K562 (cell line): ENCODE data around the gene FHL1. TPM values are rescaled to one million over a fixed set of nuclear protein-coding genes. Genes with fewer than 3 reads are reported as not detected.

Source experiments
- ATAC-seq: fragments of 200-7000 bp; cut with Tn5 transposase; 3 replicates; pipeline ENCODE4 v1.9.1; 2020; ENCODE audit warnings: moderate library complexity
- BruUV-seq: library from RNA; stranded (reverse); fragments of 400-500 nt; replicated peaks from 2 replicates; lab custom pipeline; 2021; lab: Mats Ljungman, UMichigan
- CTCF ChIA-PET: fragments of 300-600 bp; formaldehyde crosslinking; extraction: SDS; loops from one replicate; lab custom pipeline; 2021; ENCODE audit warnings: low intra/inter-chr PET ratio; lab: Yijun Ruan, JAX
- POLR2A ChIA-PET: fragments of 300-600, 350-650 bp; sonication (Branson Sonifier 250); formaldehyde crosslinking; extraction: SDS; loops from one replicate; lab custom pipeline; 2021; ENCODE audit warnings: antibody characterized with exemption, inconsistent platforms; lab: Yijun Ruan, JAX
- DNase-seq, 4 experiments: peaks; one replicate each; pipeline versions ENCODE4 v3.0.0 to v3.0.0-alpha.2; 2011 to 2018; ENCODE audit warnings: low spot score in 3 of 4, mixed read lengths in 3 of 4; ENCODE audit errors: extremely low read depth in 1 of 4
- FAIRE-seq: peaks from 2 replicates; lab custom pipeline; 2011; peaks lifted over from hg19 to GRCh38; lab: Jason Lieb, UNC
- H2AFZ ChIP-seq: 2 replicates; pipeline ENCODE4 v1.6.0; 2011; ENCODE audit warnings: low read depth, low read length, control low read depth, inconsistent platforms
- H3K27ac ChIP-seq: fragments of 200-600 bp; 3 replicates; pipeline ENCODE4 v1.8.0; 2011; ENCODE audit warnings: low read depth, mild to moderate bottlenecking, control low read depth, inconsistent platforms, low read length, moderate library complexity, mixed read lengths; ENCODE audit errors: extremely low read depth
- H3K27me3 ChIP-seq, 2 experiments: fragments of 300-600 bp in 1 of 2; 2 replicates in 1 of 2; 3 replicates in 1 of 2; pipeline versions ENCODE4 v1.6.0 to v1.8.0; 2011; ENCODE audit warnings: inconsistent platforms in 2 of 2, low read length in 2 of 2, mild to moderate bottlenecking in 1 of 2, mixed read lengths in 1 of 2, moderate library complexity in 1 of 2; ENCODE audit not compliant: control insufficient read depth in 2 of 2, insufficient read depth in 2 of 2
- H3K36me3 ChIP-seq: fragments of 300-600 bp; 3 replicates; pipeline ENCODE4 v1.8.0; 2011; ENCODE audit warnings: mild to moderate bottlenecking, low read length, inconsistent platforms; ENCODE audit not compliant: control insufficient read depth, insufficient read depth
- H3K4me1 ChIP-seq, 2 experiments: fragments of 200-600 bp in 1 of 2; replicated peaks in 1 of 2; 2 replicates in 1 of 2; 3 replicates in 1 of 2; pipeline versions ENCODE4 v1.5.1 to v1.8.0; 2011; ENCODE audit warnings: inconsistent platforms in 2 of 2, low read length in 2 of 2, mild to moderate bottlenecking in 1 of 2, mixed read lengths in 1 of 2, moderate library complexity in 1 of 2; ENCODE audit not compliant: control insufficient read depth in 2 of 2, insufficient read depth in 2 of 2
- H3K4me2 ChIP-seq: 2 replicates; pipeline ENCODE4 v1.6.1; 2011; ENCODE audit warnings: low read length, control low read depth, inconsistent platforms, mixed read lengths; ENCODE audit not compliant: insufficient read depth
- H3K4me3 ChIP-seq: fragments of 200-600 bp; sonication (generic), shearing (Covaris generic); 2 replicates; pipeline ENCODE4 v1.5.1; 2016; ENCODE audit warnings: control low read depth, inconsistent platforms
- H3K79me2 ChIP-seq: fragments of 200-600 bp; 3 replicates; pipeline ENCODE4 v1.8.0; 2011; ENCODE audit warnings: low read length, inconsistent platforms; ENCODE audit not compliant: control insufficient read depth, insufficient read depth
- H3K9ac ChIP-seq, 2 experiments: 2 replicates each; pipeline versions ENCODE4 v1.6.0 to v1.6.1; 2011; ENCODE audit warnings: low read depth in 2 of 2, low read length in 2 of 2, control low read depth in 1 of 2, inconsistent platforms in 1 of 2, mild to moderate bottlenecking in 1 of 2, mixed read lengths in 1 of 2; ENCODE audit not compliant: insufficient read depth in 1 of 2
- H3K9me1 ChIP-seq: one replicate; pipeline ENCODE4 v1.6.0; 2011; ENCODE audit warnings: inconsistent platforms, mild to moderate bottlenecking, low read length, moderate library complexity; ENCODE audit not compliant: control insufficient read depth, insufficient read depth
- H3K9me3 ChIP-seq: replicated peaks from 2 replicates; pipeline ENCODE4 v1.5.1; 2011; ENCODE audit warnings: low read depth, low read length, inconsistent platforms; ENCODE audit not compliant: control insufficient read depth, insufficient read depth
- H4K20me1 ChIP-seq: replicated peaks from 2 replicates; pipeline ENCODE4 v1.6.1; 2011; ENCODE audit warnings: low read length, inconsistent platforms, mixed read lengths; ENCODE audit not compliant: control insufficient read depth, insufficient read depth
- MEIS2 ChIP-seq: fragments of 450-650 bp; IDR thresholded peaks from 2 replicates; pipeline ENCODE4 v1.6.1; 2014; ENCODE audit warnings: mild to moderate bottlenecking; ENCODE audit not compliant: partially characterized antibody
- MLLT1 ChIP-seq, 2 experiments: fragments of 450-650 bp; IDR thresholded peaks; 2 replicates each; pipeline ENCODE4 v1.6.1; 2016
- REST ChIP-seq, 2 experiments: fragments of 450-650 bp; formaldehyde crosslinking in 1 of 2; IDR thresholded peaks; 2 replicates each; pipeline versions ENCODE4 v1.4.0 to v1.6.1; 2014 to 2020; ENCODE audit warnings: mild to moderate bottlenecking in 2 of 2, borderline replicate concordance in 1 of 2, low read depth in 1 of 2
- WGBS: fragments of 100-300 bp; shearing (Covaris generic); methylation state at CpG from one replicate; pipeline ENCODE4 v1.1.6; 2016; ENCODE audit warnings: low coverage, mixed read lengths; ENCODE audit not compliant: insufficient coverage; ENCODE audit errors: missing lambda C conversion rate; 5-methylcytosine and 5-hydroxymethylcytosine counted together
- in situ Hi-C: fragments of 300-500 bp; cut with MboI; formaldehyde crosslinking; loops from 4 replicates; pipeline ENCODE4 v1.15.0; 2018; ENCODE audit warnings: inconsistent platforms, mixed read lengths
- intact Hi-C: fragments of 100-400 bp; cut with micrococcal nuclease; formaldehyde crosslinking; loops from 2 replicates; pipeline ENCODE4 v1.14.2; 2022
- polyA plus RNA-seq, 8 experiments: library from polyadenylated mRNA; depleted of rRNA in 4 of 8; stranded (reverse) in 5 of 8; unstranded in 3 of 8; fragments of >200 nt; fragmentation: Nextera tagmentation in 2 of 8; fragmentation: Illumina TruSeq in 1 of 8; extraction: Ambion mirVana in 2 of 8; extraction: Trizol in 1 of 8; gene quantifications; 2 replicates each; pipeline versions ENCODE4 v1.2.1 to v1.2.3, GENCODE V29; 2011 to 2014; ENCODE audit warnings: inconsistent platforms in 1 of 8, missing spikeins in 1 of 8
- total RNA-seq, 7 experiments: library from RNA; depleted of rRNA in 6 of 7; stranded (reverse); fragments of >200 nt in 6 of 7; fragmentation: Illumina TruSeq in 2 of 7; extraction: Trizol in 2 of 7; gene quantifications; 2 replicates each; pipeline versions ENCODE4 v1.2.1 to v1.2.3, GENCODE V29; 2011 to 2021; ENCODE audit warnings: low replicate concordance in 1 of 7

The FHL1 gene
- total and polyA plus RNA-seq, 9 of the 15 experiments (the other 6 are each of a cell fraction or from before 2014, with no cell fraction given), result 0.03 to 3.0 (median 0.13) TPM; not detected in 1

- no peak for FAIRE-seq
- POLR2A ChIA-PET, result interaction anchor here (1.4 kb wide), 1 partner anchor 8 kb away, joined by 5 read pairs; no protein-coding TSS in a partner anchor
- Histone ChIP-seq H3K9me1 (no peaks in the 10 kb centered on the region), H4K20me1 (no peaks in the 10 kb centered on the region), H2AFZ (no peak overlapping the region), H3K4me1 (no peaks in the 10 kb centered on the region), H3K4me3 (no peak overlapping the region), H3K27ac (no peak overlapping the region)
- in situ Hi-C loops, result no loop called here
- CTCF ChIA-PET, result no interaction called here
- TF ChIP-seq MLLT1 (IDR thresholded peaks at IDR 0.05), result no peak
- TF ChIP-seq, all 486 proteins: peak for 0
- no peaks in the 10 kb centered on the region for H3K9me3 ChIP-seq
- no peak for DNase-seq
- H3K79me2 ChIP-seq, result no peaks in the 10 kb centered on the region
- 0% methylated on average over 4 of the region's 4 CpGs for WGBS
- H3K27me3 ChIP-seq, result peaks cover 0 to 15% of the 10 kb centered on the region in 2 experiments
- H3K4me2 ChIP-seq, result no peak overlapping the region
- H3K9ac ChIP-seq, result no peak overlapping the region
- no peak for ATAC-seq
- no peaks in the 10 kb centered on the region for H3K36me3 ChIP-seq
- intact Hi-C loops, result no loop called here
- no TSS peak for BruUV-seq
These were observed 52.0 kb downstream of the FHL1 start for GRCh38 chrX:136199365-136199764.

DNA sequence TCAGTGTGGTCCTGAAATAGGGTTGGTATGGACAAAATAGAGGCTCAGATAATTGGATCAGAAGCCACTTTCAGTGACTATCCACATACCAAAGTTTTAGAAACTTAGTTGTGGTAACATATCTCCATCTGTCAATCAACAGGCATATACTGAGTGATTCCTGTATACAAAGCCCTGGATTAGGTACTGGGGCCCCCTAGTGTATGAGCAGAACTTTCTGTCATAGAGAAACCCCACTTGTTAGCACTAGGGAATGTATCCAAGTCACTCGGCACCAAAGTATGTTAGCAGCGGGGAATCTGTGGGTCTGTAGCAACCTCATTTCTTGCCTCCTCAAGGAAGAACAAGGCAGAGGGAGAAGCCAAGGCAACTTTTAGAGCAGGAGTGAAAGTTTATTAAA is 53.1 kb downstream of the FHL1 start:
- no peak overlapping the region for H3K9ac ChIP-seq
- H3K27me3 ChIP-seq, result peaks cover 2 to 15% of the 10 kb centered on the region in 2 experiments
- H4K20me1 ChIP-seq, result no peaks in the 10 kb centered on the region
- H3K27ac ChIP-seq, result no peak overlapping the region
- no peak overlapping the region for H2AFZ ChIP-seq
- 0% methylated on average over 2 of the region's 2 CpGs for WGBS
- ChIA-PET POLR2A (no interaction called here), CTCF (no interaction called here)
- H3K4me1 ChIP-seq, result no peaks in the 10 kb centered on the region
- H3K4me2 ChIP-seq, result no peak overlapping the region
- ATAC-seq, result peak; percentile 84
- no peaks in the 10 kb centered on the region for H3K9me1 ChIP-seq
- no peak overlapping the region for H3K4me3 ChIP-seq
- in situ Hi-C loops (no loop called here), intact Hi-C loops (no loop called here)
- no peaks in the 10 kb centered on the region for H3K9me3 ChIP-seq
- no peaks in the 10 kb centered on the region for H3K36me3 ChIP-seq
- peak; percentile 34 to 51 (median 44) for DNase-seq
- FAIRE-seq, result no peak
- no TSS peak for BruUV-seq
- H3K79me2 ChIP-seq, result no peaks in the 10 kb centered on the region
- TF ChIP-seq REST (IDR thresholded peaks at IDR 0.05; ENCODE audit: borderline replicate concordance) (peak; percentile 27; the same call in 1 of the 2 replicates), REST (CRISPR knock-in tag; IDR thresholded peaks at IDR 0.05; ENCODE audit: low read depth) (no peak), MEIS2 (peak; percentile 67)
